HepG2 (cell line): ENCODE results near the gene IST1. TPM values are rescaled to one million over a fixed set of nuclear protein-coding genes. Genes with fewer than 3 reads are reported as not detected.

Source experiments
- ATAC-seq: fragments of 200-7000 bp; cut with Tn5 transposase; 3 replicates; pipeline ENCODE4 v1.9.1; 2020; ENCODE audit warnings: mild to moderate bottlenecking, moderate library complexity
- BruUV-seq: library from RNA; stranded (reverse); fragments of 400-500 nt; replicated peaks from 2 replicates; lab custom pipeline; 2021; lab: Mats Ljungman, UMichigan
- CTCF ChIA-PET: fragments of 300-600 bp; formaldehyde crosslinking; extraction: SDS; loops from one replicate; lab custom pipeline; 2021; ENCODE audit warnings: low total read pairs, inconsistent platforms, low intra/inter-chr PET ratio; lab: Yijun Ruan, JAX
- POLR2A ChIA-PET: fragments of 350-600 bp; sonication (Branson Sonifier 250); formaldehyde crosslinking; loops from one replicate; lab custom pipeline; 2020; ENCODE audit warnings: antibody characterized with exemption, inconsistent platforms; lab: Yijun Ruan, JAX
- DNase-seq: peaks from one replicate; pipeline ENCODE4 v3.0.0-alpha.2; 2015; ENCODE audit warnings: low spot score
- FAIRE-seq: peaks from 3 replicates; lab custom pipeline; 2011; peaks lifted over from hg19 to GRCh38; lab: Jason Lieb, UNC
- H2AFZ ChIP-seq: one replicate; pipeline ENCODE4 v1.6.1; 2011; ENCODE audit warnings: low read length, inconsistent platforms
- H3K27ac ChIP-seq: fragments of 300-600 bp; 3 replicates; pipeline ENCODE4 v1.8.0; 2011; ENCODE audit warnings: mixed run types, mild to moderate bottlenecking, mixed read lengths, low read length, inconsistent platforms; ENCODE audit not compliant: insufficient read depth; ENCODE audit errors: extremely low read length
- H3K27me3 ChIP-seq, 2 experiments: fragments of 200-600 bp in 1 of 2; 2 replicates in 1 of 2; 3 replicates in 1 of 2; pipeline versions ENCODE4 v1.6.0 to v1.8.0; 2011; ENCODE audit warnings: low read length in 2 of 2, mild to moderate bottlenecking in 2 of 2, moderate library complexity in 2 of 2, inconsistent platforms in 1 of 2; ENCODE audit not compliant: insufficient read depth in 2 of 2, control insufficient read depth in 1 of 2
- H3K36me3 ChIP-seq, 2 experiments: fragments of 200-600 bp in 1 of 2; replicated peaks in 1 of 2; 2 replicates in 1 of 2; 3 replicates in 1 of 2; pipeline versions ENCODE4 v1.5.1 to v1.8.0; 2011; ENCODE audit warnings: low read length in 2 of 2, inconsistent platforms in 1 of 2; ENCODE audit not compliant: insufficient read depth in 2 of 2, control insufficient read depth in 1 of 2
- H3K4me1 ChIP-seq: 2 replicates; pipeline ENCODE4 v1.5.1; 2012; ENCODE audit warnings: low read length, inconsistent platforms; ENCODE audit not compliant: insufficient read depth
- H3K4me2 ChIP-seq: 2 replicates; pipeline ENCODE4 v1.6.0; 2011; ENCODE audit warnings: low read depth, low read length, inconsistent platforms
- H3K4me3 ChIP-seq, 3 experiments: fragments of 200-600 bp in 1 of 3; sonication (generic), shearing (Covaris generic) in 1 of 3; replicated peaks in 1 of 3; 2 replicates each; pipeline ENCODE4 v1.5.1; 2011 to 2016; ENCODE audit warnings: low read length in 3 of 3, inconsistent platforms in 2 of 3, low read depth in 2 of 3, mild to moderate bottlenecking in 2 of 3, control low read depth in 1 of 3, mixed read lengths in 1 of 3; ENCODE audit not compliant: insufficient read depth in 1 of 3
- H3K79me2 ChIP-seq: one replicate; pipeline ENCODE4 v1.6.1; 2011; ENCODE audit warnings: low read length, inconsistent platforms; ENCODE audit not compliant: insufficient read depth
- H3K9ac ChIP-seq: 2 replicates; pipeline ENCODE4 v1.6.0; 2011; ENCODE audit warnings: mild to moderate bottlenecking, low read depth, low read length, inconsistent platforms; ENCODE audit not compliant: insufficient read depth
- H3K9me3 ChIP-seq: 2 replicates; pipeline ENCODE4 v1.5.1; 2012; ENCODE audit warnings: mild to moderate bottlenecking, low read length
- H4K20me1 ChIP-seq: 2 replicates; pipeline ENCODE4 v1.6.0; 2011; ENCODE audit warnings: inconsistent platforms, mild to moderate bottlenecking, low read length, moderate library complexity; ENCODE audit not compliant: insufficient read depth
- BCL6 ChIP-seq: IDR thresholded peaks from 2 replicates; pipeline ENCODE4 v1.6.1; 2016; ENCODE audit warnings: missing genetic modification reagents, missing compliant biosample characterization
- HNF4A ChIP-seq: sonication (generic); formaldehyde crosslinking; IDR thresholded peaks from 2 replicates; pipeline ENCODE4 v1.4.0; 2020; ENCODE audit warnings: missing genetic modification reagents
- PAXIP1 ChIP-seq: sonication (generic); formaldehyde crosslinking; conservative IDR thresholded peaks from 2 replicates; pipeline ENCODE4 v1.4.0; 2020; ENCODE audit warnings: mild to moderate bottlenecking, missing genetic modification reagents, moderate library complexity
- RBFOX2 ChIP-seq: fragments of 200-400 bp; formaldehyde crosslinking; IDR thresholded peaks from 2 replicates; pipeline ENCODE4 v1.6.1; 2017; ENCODE audit warnings: low read depth, mild to moderate bottlenecking, low read length
- REXO4 ChIP-seq: sonication (generic); formaldehyde crosslinking; IDR thresholded peaks from 2 replicates; pipeline ENCODE4 v1.8.0; 2022; ENCODE audit warnings: missing genetic modification reagents, mild to moderate bottlenecking, borderline replicate concordance
- ZNF878 ChIP-seq: sonication (generic); formaldehyde crosslinking; IDR thresholded peaks from 2 replicates; pipeline ENCODE4 v1.8.1; 2023; ENCODE audit warnings: mild to moderate bottlenecking, missing genetic modification reagents, moderate library complexity
- WGBS: methylation state at CpG from one replicate; pipeline ENCODE4 v1.1.6; 2017; ENCODE audit warnings: low lambda C conversion rate; 5-methylcytosine and 5-hydroxymethylcytosine counted together
- in situ Hi-C: cut with HindIII; loops from 2 replicates; pipeline ENCODE4 v1.10.0; 2017; ENCODE audit warnings: low pct_unique_long_range_greater_than_20kb; ENCODE audit not compliant: extremely low pct_ligation_motif_present
- intact Hi-C: fragments of 100-400 bp; cut with micrococcal nuclease; formaldehyde crosslinking; loops from one replicate; pipeline ENCODE4 v1.10.0; 2022; ENCODE audit not compliant: unreplicated experiment
- polyA plus RNA-seq, 8 experiments: library from polyadenylated mRNA; depleted of rRNA in 3 of 8; stranded (reverse) in 7 of 8; unstranded in 1 of 8; fragments of >200 nt; fragmentation: Illumina TruSeq in 4 of 8; extraction: Trizol in 4 of 8; gene quantifications; 2 replicates each; pipeline versions ENCODE4 v1.2.1 to v1.2.3, GENCODE V29; 2011 to 2016; ENCODE audit warnings: low read depth in 4 of 8, missing spikeins in 1 of 8, mixed read lengths in 1 of 8; ENCODE audit not compliant: insufficient read depth in 1 of 8
- total RNA-seq, 5 experiments: library from RNA; depleted of rRNA; stranded (reverse); fragments of >200 nt; fragmentation: Illumina TruSeq; extraction: Trizol; gene quantifications; 2 replicates each; pipeline ENCODE4 v1.2.3, GENCODE V29; 2016; ENCODE audit warnings: low read depth in 1 of 5

The IST1 gene
- total and polyA plus RNA-seq, 2 of the 13 experiments (the other 11 are each of a cell fraction or from before 2014, with no cell fraction given) = 346 to 415 TPM

GRCh38 chr16:71852561-71852960, 42.8 kb upstream of the IST1 start:
- in situ Hi-C loops = no loop called here
- no peak overlapping the region for H3K4me3 ChIP-seq
- H3K27ac ChIP-seq = no peak overlapping the region
- H3K27me3 ChIP-seq = no peaks in the 10 kb centered on the region
- H3K9ac ChIP-seq = no peak overlapping the region
- no peak overlapping the region for H3K4me2 ChIP-seq
- CTCF ChIA-PET = no interaction called here
- DNase-seq (no peak), ATAC-seq (no peak)
- H3K79me2 ChIP-seq = peaks cover 5% of the 10 kb centered on the region
- H4K20me1 ChIP-seq = no peaks in the 10 kb centered on the region
- BruUV-seq = no TSS peak
- POLR2A ChIA-PET = no interaction called here
- no peaks in the 10 kb centered on the region for H3K9me3 ChIP-seq
- peaks cover 20% of the 10 kb centered on the region for H3K4me1 ChIP-seq
- TF ChIP-seq REXO4 (CRISPR knock-in tag) (no peak), RBFOX2 (0 out of 2 replicates have a peak, but pooled peaks have one; percentile 31)
- TF ChIP-seq, all 625 proteins: peak for 1
- 100% methylated on average over 4 of the region's 4 CpGs for WGBS
- no peak for FAIRE-seq
- intact Hi-C loops = no loop called here
- Histone ChIP-seq H2AFZ (no peak overlapping the region), H3K36me3 (peaks cover 31 to 43% of the 10 kb centered on the region in 2 experiments)

- no TSS peak for BruUV-seq
- TF ChIP-seq ZNF878 (CRISPR knock-in tag) (no peak), BCL6 (0 out of 2 replicates have a peak, but pooled peaks have one; percentile 10), PAXIP1 (CRISPR knock-in tag) (peak; percentile 42; the same call in 1 of the 2 replicates), HNF4A (CRISPR knock-in tag) (peak; percentile 25)
- Histone ChIP-seq H3K4me3 (no peak overlapping the region), H3K9ac (no peak overlapping the region), H3K4me2 (no peak overlapping the region; the same call in 1 of the 2 replicates), H2AFZ (no peak overlapping the region), H3K27me3 (no peaks in the 10 kb centered on the region), H3K79me2 (no peaks in the 10 kb centered on the region), H3K27ac (no peak overlapping the region), H3K4me1 (peaks cover 19% of the 10 kb centered on the region), H3K9me3 (no peaks in the 10 kb centered on the region), H4K20me1 (no peaks in the 10 kb centered on the region), H3K36me3 (peaks cover 31 to 43% of the 10 kb centered on the region in 2 experiments)
- ChIA-PET CTCF (no interaction called here), POLR2A (no interaction called here)
- 75% methylated on average over 4 of the region's 4 CpGs for WGBS
- DNase-seq (no peak), ATAC-seq (no peak), FAIRE-seq (no peak)
- in situ Hi-C loops = no loop called here
- intact Hi-C loops = no loop called here
These were observed 41.9 kb upstream of the IST1 start for GRCh38 chr16:71853413-71853812.
